ENCODE measurements around the gene FABP3. TPM values are rescaled to one million over a fixed set of nuclear protein-coding genes. Genes with fewer than 3 reads are reported as not detected.
"Not testable (repeated sequence)": the region's sequence is repeated elsewhere in the genome, so short reads cannot be mapped to it uniquely, and the experiment has no call there.

The FABP3 gene
- total RNA-seq, 1 donor from 2014 or later: 24.5 TPM

GRCh38 chr1:31389616-31390015 is 16.7 kb upstream of the FABP3 start:
- Histone ChIP-seq H3K27me3 (ENCODE audit: low read depth) (peaks cover 4% of the 10 kb centered on the region), H3K4me1 (peaks cover 5% of the 10 kb centered on the region), H3K4me3 (no peak overlapping the region), H3K27ac (no peak overlapping the region), H3K9me3 (no peaks in the 10 kb centered on the region), H3K36me3 (no peaks in the 10 kb centered on the region)
- TF ChIP-seq CTCF (IDR thresholded peaks at IDR 0.05): no peak
- DNase-seq (no peak), ATAC-seq (no peak)
- intact Hi-C loops (cut with DNase I): no loop called here

- no peaks in the 10 kb centered on the region for H3K4me1 ChIP-seq
- no peak overlapping the region for H3K4me3 ChIP-seq
- no peak for TF ChIP-seq CTCF (IDR thresholded peaks at IDR 0.05)
- no peaks in the 10 kb centered on the region for H3K9me3 ChIP-seq
- no peaks in the 10 kb centered on the region for H3K36me3 ChIP-seq
- DNase-seq (no peak), ATAC-seq (no peak)
- intact Hi-C loops (cut with DNase I): no loop called here
- no peak overlapping the region for H3K27ac ChIP-seq
- no peaks in the 10 kb centered on the region for H3K27me3 ChIP-seq (ENCODE audit: low read depth)
Observed at GRCh38 chr1:31387612-31388011, 14.7 kb upstream of the FABP3 start.

- ATAC-seq; intact Hi-C loops (cut with DNase I); DNase-seq; H3K27ac ChIP-seq; H3K27me3 ChIP-seq (ENCODE audit: low read depth); H3K9me3 ChIP-seq; H3K4me1 ChIP-seq; H3K36me3 ChIP-seq; H3K4me3 ChIP-seq: not testable (repeated sequence)
Observed at GRCh38 chr1:31386576-31387243, 13.8 kb upstream of the FABP3 start.

GRCh38 chr1:31383967-31384366 is 11.1 kb upstream of the FABP3 start:
- no peak for TF ChIP-seq CTCF (IDR thresholded peaks at IDR 0.05)
- H3K36me3 ChIP-seq: no peaks in the 10 kb centered on the region
- intact Hi-C loops (cut with DNase I): no loop called here
- H3K9me3 ChIP-seq: no peaks in the 10 kb centered on the region
- no peak overlapping the region for H3K4me3 ChIP-seq
- H3K27me3 ChIP-seq (ENCODE audit: low read depth): peaks cover 3% of the 10 kb centered on the region
- DNase-seq (no peak), ATAC-seq (no peak)
- no peaks in the 10 kb centered on the region for H3K4me1 ChIP-seq
- no peak overlapping the region for H3K27ac ChIP-seq

- H3K9me3 ChIP-seq: no peaks in the 10 kb centered on the region
- H3K27ac ChIP-seq: no peak overlapping the region
- no peak for DNase-seq
- peaks cover 3% of the 10 kb centered on the region for H3K27me3 ChIP-seq (ENCODE audit: low read depth)
- intact Hi-C loops (cut with DNase I): no loop called here
- H3K4me1 ChIP-seq: no peaks in the 10 kb centered on the region
- TF ChIP-seq CTCF (IDR thresholded peaks at IDR 0.05): no peak
- H3K36me3 ChIP-seq: no peaks in the 10 kb centered on the region
- ATAC-seq: no peak
- H3K4me3 ChIP-seq: no peak overlapping the region
Observed at GRCh38 chr1:31382379-31382989, 9.6 kb upstream of the FABP3 start.
